ENCODE data around the gene TRABD2A.
"Not testable (repeated sequence)": the region's sequence is repeated elsewhere in the genome, so short reads cannot be mapped to it uniquely, and the experiment has no call there.

- not testable (repeated sequence) for TF ChIP-seq POLR2AphosphoS5 (IDR thresholded peaks at IDR 0.05; ENCODE audit: borderline replicate concordance, low read depth, low read length); EZH2 (IDR thresholded peaks at IDR 0.05)
Measured at GRCh38 chr2:84872691-84873090, 8.2 kb downstream of the TRABD2A start.
